Measurements from ENCODE around the gene NUAK1.

DNA sequence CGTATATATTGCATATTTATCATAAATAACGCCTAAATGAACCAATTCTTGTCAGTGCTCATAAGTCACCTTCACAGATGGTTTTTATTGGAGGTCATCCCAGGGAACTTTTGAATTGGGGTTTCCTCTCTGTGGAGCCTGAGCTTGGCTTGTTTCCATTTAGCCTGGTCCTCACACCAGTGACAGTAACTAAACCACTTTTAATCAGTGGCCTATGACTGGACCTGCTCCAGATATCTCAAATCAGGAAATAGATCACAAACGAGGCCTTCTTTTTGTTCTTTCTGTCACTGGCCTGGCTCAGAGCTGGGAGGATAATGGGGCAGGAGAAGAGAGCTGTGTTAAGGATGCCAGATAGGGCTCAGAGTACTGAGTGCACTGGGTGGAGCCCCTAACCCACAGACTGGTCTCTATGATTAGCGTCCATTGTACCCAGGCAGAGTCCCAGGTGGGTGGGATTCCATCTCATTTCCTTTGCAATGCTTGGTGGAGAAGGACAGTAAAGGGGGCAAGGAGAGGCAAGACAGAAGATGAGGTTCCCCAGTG is 92.4 kb downstream of the NUAK1 start:
- TF ChIP-seq, protein P1, sequence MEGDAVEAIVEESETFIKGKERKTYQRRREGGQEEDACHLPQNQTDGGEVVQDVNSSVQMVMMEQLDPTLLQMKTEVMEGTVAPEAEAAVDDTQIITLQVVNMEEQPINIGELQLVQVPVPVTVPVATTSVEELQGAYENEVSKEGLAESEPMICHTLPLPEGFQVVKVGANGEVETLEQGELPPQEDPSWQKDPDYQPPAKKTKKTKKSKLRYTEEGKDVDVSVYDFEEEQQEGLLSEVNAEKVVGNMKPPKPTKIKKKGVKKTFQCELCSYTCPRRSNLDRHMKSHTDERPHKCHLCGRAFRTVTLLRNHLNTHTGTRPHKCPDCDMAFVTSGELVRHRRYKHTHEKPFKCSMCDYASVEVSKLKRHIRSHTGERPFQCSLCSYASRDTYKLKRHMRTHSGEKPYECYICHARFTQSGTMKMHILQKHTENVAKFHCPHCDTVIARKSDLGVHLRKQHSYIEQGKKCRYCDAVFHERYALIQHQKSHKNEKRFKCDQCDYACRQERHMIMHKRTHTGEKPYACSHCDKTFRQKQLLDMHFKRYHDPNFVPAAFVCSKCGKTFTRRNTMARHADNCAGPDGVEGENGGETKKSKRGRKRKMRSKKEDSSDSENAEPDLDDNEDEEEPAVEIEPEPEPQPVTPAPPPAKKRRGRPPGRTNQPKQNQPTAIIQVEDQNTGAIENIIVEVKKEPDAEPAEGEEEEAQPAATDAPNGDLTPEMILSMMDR (IDR thresholded peaks at IDR 0.05; ENCODE audit: poor library complexity, severe bottlenecking): no peak
- TF ChIP-seq, protein P2, sequence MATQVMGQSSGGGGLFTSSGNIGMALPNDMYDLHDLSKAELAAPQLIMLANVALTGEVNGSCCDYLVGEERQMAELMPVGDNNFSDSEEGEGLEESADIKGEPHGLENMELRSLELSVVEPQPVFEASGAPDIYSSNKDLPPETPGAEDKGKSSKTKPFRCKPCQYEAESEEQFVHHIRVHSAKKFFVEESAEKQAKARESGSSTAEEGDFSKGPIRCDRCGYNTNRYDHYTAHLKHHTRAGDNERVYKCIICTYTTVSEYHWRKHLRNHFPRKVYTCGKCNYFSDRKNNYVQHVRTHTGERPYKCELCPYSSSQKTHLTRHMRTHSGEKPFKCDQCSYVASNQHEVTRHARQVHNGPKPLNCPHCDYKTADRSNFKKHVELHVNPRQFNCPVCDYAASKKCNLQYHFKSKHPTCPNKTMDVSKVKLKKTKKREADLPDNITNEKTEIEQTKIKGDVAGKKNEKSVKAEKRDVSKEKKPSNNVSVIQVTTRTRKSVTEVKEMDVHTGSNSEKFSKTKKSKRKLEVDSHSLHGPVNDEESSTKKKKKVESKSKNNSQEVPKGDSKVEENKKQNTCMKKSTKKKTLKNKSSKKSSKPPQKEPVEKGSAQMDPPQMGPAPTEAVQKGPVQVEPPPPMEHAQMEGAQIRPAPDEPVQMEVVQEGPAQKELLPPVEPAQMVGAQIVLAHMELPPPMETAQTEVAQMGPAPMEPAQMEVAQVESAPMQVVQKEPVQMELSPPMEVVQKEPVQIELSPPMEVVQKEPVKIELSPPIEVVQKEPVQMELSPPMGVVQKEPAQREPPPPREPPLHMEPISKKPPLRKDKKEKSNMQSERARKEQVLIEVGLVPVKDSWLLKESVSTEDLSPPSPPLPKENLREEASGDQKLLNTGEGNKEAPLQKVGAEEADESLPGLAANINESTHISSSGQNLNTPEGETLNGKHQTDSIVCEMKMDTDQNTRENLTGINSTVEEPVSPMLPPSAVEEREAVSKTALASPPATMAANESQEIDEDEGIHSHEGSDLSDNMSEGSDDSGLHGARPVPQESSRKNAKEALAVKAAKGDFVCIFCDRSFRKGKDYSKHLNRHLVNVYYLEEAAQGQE (IDR thresholded peaks at IDR 0.05; ENCODE audit: borderline replicate concordance): no peak
- TF ChIP-seq EZH2 (IDR thresholded peaks at IDR 0.05; ENCODE audit: borderline replicate concordance, insufficient read depth, low read length, poor library complexity, severe bottlenecking): no peak
- no peak for TF ChIP-seq POLR2AphosphoS5 (IDR thresholded peaks at IDR 0.05)
- no peak for TF ChIP-seq EP300 (conservative IDR thresholded peaks at IDR 0.05; ENCODE audit: poor library complexity, severe bottlenecking)
- TF ChIP-seq TAF1 (IDR thresholded peaks at IDR 0.05; ENCODE audit: low read depth): no peak
